ENCODE data around the gene DDX25. TPM values are rescaled to one million over a fixed set of nuclear protein-coding genes. Genes with fewer than 3 reads are reported as not detected.

The DDX25 gene
- total RNA-seq, 1 experiment from 2014 or later, result 0.18 TPM

GRCh38 chr11:125957618-125958332 is 53.5 kb downstream of the DDX25 start:
- no peak overlapping the region for H3K4me3 ChIP-seq
- peaks cover 10% of the 10 kb centered on the region for H3K4me1 ChIP-seq
- H3K27ac ChIP-seq, result no peak overlapping the region
- H3K9me3 ChIP-seq (replicated peaks), result peaks cover 3% of the 10 kb centered on the region; the same call in 1 of the 2 replicates
- peaks cover 40% of the 10 kb centered on the region for H3K36me3 ChIP-seq
- DNase-seq, result no peak
- no peaks in the 10 kb centered on the region for H3K27me3 ChIP-seq

- Histone ChIP-seq H3K4me3 (no peak overlapping the region), H3K27me3 (no peaks in the 10 kb centered on the region), H3K27ac (no peak overlapping the region), H3K4me1 (peaks cover 10% of the 10 kb centered on the region), H3K36me3 (peaks cover 48% of the 10 kb centered on the region), H3K9me3 (replicated peaks) (peaks cover 10% of the 10 kb centered on the region; the same call in 1 of the 2 replicates)
- no peak for DNase-seq
These were observed 54.6 kb downstream of the DDX25 start for GRCh38 chr11:125958872-125959400.

- Histone ChIP-seq H3K27me3 (no peaks in the 10 kb centered on the region), H3K4me1 (peaks cover 10% of the 10 kb centered on the region), H3K4me3 (no peak overlapping the region), H3K36me3 (peaks cover 48% of the 10 kb centered on the region), H3K9me3 (replicated peaks) (peaks cover 10% of the 10 kb centered on the region; the same call in 1 of the 2 replicates), H3K27ac (no peak overlapping the region)
- DNase-seq, result no peak
These were observed 55.2 kb downstream of the DDX25 start for GRCh38 chr11:125959511-125959910.

GRCh38 chr11:125959931-125960330 is 55.6 kb downstream of the DDX25 start:
- no peak overlapping the region for H3K4me3 ChIP-seq
- H3K4me1 ChIP-seq, result peaks cover 10% of the 10 kb centered on the region
- H3K36me3 ChIP-seq, result peaks cover 48% of the 10 kb centered on the region
- H3K27ac ChIP-seq, result no peak overlapping the region
- DNase-seq, result no peak
- peaks cover 10% of the 10 kb centered on the region; the same call in 1 of the 2 replicates for H3K9me3 ChIP-seq (replicated peaks)
- no peaks in the 10 kb centered on the region for H3K27me3 ChIP-seq

GRCh38 chr11:125960771-125961170 is 56.5 kb downstream of the DDX25 start:
- Histone ChIP-seq H3K27me3 (no peaks in the 10 kb centered on the region), H3K27ac (peak overlapping the region; percentile 29; the same call in 1 of the 2 replicates), H3K4me3 (no peak overlapping the region), H3K36me3 (peaks cover 44% of the 10 kb centered on the region), H3K4me1 (peaks cover 10% of the 10 kb centered on the region), H3K9me3 (replicated peaks) (peaks cover 10% of the 10 kb centered on the region; the same call in 1 of the 2 replicates)
- DNase-seq, result peak; percentile 50 to 57

- peaks cover 9% of the 10 kb centered on the region; the same call in 1 of the 2 replicates for H3K9me3 ChIP-seq (replicated peaks)
These were observed 63.2 kb downstream of the DDX25 start for GRCh38 chr11:125967515-125967914.

GRCh38 chr11:125968354-125968753 is 64.0 kb downstream of the DDX25 start:
- H3K9me3 ChIP-seq (replicated peaks), result peaks cover 2% of the 10 kb centered on the region; the same call in 1 of the 2 replicates
- no peak for DNase-seq
- no peaks in the 10 kb centered on the region for H3K4me1 ChIP-seq
- no peaks in the 10 kb centered on the region for H3K27me3 ChIP-seq
- H3K36me3 ChIP-seq, result peaks cover 36% of the 10 kb centered on the region
- H3K4me3 ChIP-seq, result no peak overlapping the region
- no peak overlapping the region for H3K27ac ChIP-seq

More at GRCh38 chr11:125967515-125967914, 63.2 kb downstream of the DDX25 start:
- Histone ChIP-seq H3K4me1 (no peaks in the 10 kb centered on the region), H3K36me3 (peaks cover 45% of the 10 kb centered on the region), H3K4me3 (no peak overlapping the region), H3K27me3 (no peaks in the 10 kb centered on the region), H3K27ac (no peak overlapping the region)
- no peak for DNase-seq

- Histone ChIP-seq H3K27me3 (no peaks in the 10 kb centered on the region), H3K36me3 (peaks cover 36% of the 10 kb centered on the region), H3K4me1 (no peaks in the 10 kb centered on the region), H3K9me3 (replicated peaks) (no peaks in the 10 kb centered on the region), H3K4me3 (no peak overlapping the region), H3K27ac (no peak overlapping the region)
- DNase-seq, result no peak
These were observed 67.3 kb downstream of the DDX25 start for GRCh38 chr11:125971618-125972017.

GRCh38 chr11:125974284-125974683 is 70.0 kb downstream of the DDX25 start:
- no peaks in the 10 kb centered on the region for H3K9me3 ChIP-seq (replicated peaks)
- H3K4me3 ChIP-seq, result no peak overlapping the region
- no peaks in the 10 kb centered on the region for H3K4me1 ChIP-seq
- H3K27me3 ChIP-seq, result no peaks in the 10 kb centered on the region
- H3K27ac ChIP-seq, result no peak overlapping the region
- no peak for DNase-seq
- H3K36me3 ChIP-seq, result peaks cover 40% of the 10 kb centered on the region

- no peaks in the 10 kb centered on the region for H3K4me1 ChIP-seq
- no peaks in the 10 kb centered on the region for H3K27me3 ChIP-seq
- DNase-seq, result no peak
- H3K27ac ChIP-seq, result no peak overlapping the region
- peaks cover 41% of the 10 kb centered on the region for H3K36me3 ChIP-seq
- no peak overlapping the region for H3K4me3 ChIP-seq
- no peaks in the 10 kb centered on the region for H3K9me3 ChIP-seq (replicated peaks)
These were observed 71.3 kb downstream of the DDX25 start for GRCh38 chr11:125975634-125976033.

- H3K27me3 ChIP-seq, result no peaks in the 10 kb centered on the region
- H3K27ac ChIP-seq, result no peak overlapping the region
- peaks cover 41% of the 10 kb centered on the region for H3K36me3 ChIP-seq
- H3K4me3 ChIP-seq, result no peak overlapping the region
- no peak for DNase-seq
- H3K4me1 ChIP-seq, result no peaks in the 10 kb centered on the region
- H3K9me3 ChIP-seq (replicated peaks), result no peaks in the 10 kb centered on the region
These were observed 71.8 kb downstream of the DDX25 start for GRCh38 chr11:125976156-125976555.

GRCh38 chr11:125977333-125977732 is 73.0 kb downstream of the DDX25 start:
- Histone ChIP-seq H3K4me1 (no peaks in the 10 kb centered on the region), H3K9me3 (replicated peaks) (no peaks in the 10 kb centered on the region), H3K27ac (no peak overlapping the region), H3K4me3 (no peak overlapping the region), H3K27me3 (no peaks in the 10 kb centered on the region), H3K36me3 (peaks cover 35% of the 10 kb centered on the region)
- DNase-seq, result no peak

- Histone ChIP-seq H3K36me3 (peaks cover 41% of the 10 kb centered on the region), H3K9me3 (replicated peaks) (no peaks in the 10 kb centered on the region), H3K4me1 (no peaks in the 10 kb centered on the region), H3K27ac (no peak overlapping the region), H3K27me3 (no peaks in the 10 kb centered on the region), H3K4me3 (no peak overlapping the region)
- no peak for DNase-seq
These were observed 73.9 kb downstream of the DDX25 start for GRCh38 chr11:125978181-125978716.

Data from SJCRH30 (cell line).